ENCODE results near the gene THBS3. TPM values are rescaled to one million over a fixed set of nuclear protein-coding genes. Genes with fewer than 3 reads are reported as not detected.

Gene THBS3
- total and polyA plus RNA-seq, 11 donors, result 2.7 to 22.2 (median 5.5) TPM

- TF ChIP-seq, protein P1, sequence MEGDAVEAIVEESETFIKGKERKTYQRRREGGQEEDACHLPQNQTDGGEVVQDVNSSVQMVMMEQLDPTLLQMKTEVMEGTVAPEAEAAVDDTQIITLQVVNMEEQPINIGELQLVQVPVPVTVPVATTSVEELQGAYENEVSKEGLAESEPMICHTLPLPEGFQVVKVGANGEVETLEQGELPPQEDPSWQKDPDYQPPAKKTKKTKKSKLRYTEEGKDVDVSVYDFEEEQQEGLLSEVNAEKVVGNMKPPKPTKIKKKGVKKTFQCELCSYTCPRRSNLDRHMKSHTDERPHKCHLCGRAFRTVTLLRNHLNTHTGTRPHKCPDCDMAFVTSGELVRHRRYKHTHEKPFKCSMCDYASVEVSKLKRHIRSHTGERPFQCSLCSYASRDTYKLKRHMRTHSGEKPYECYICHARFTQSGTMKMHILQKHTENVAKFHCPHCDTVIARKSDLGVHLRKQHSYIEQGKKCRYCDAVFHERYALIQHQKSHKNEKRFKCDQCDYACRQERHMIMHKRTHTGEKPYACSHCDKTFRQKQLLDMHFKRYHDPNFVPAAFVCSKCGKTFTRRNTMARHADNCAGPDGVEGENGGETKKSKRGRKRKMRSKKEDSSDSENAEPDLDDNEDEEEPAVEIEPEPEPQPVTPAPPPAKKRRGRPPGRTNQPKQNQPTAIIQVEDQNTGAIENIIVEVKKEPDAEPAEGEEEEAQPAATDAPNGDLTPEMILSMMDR (IDR thresholded peaks at IDR 0.05), result no peak
- no peak for TF ChIP-seq POLR2A (IDR thresholded peaks at IDR 0.05)
- Histone ChIP-seq H3K4me3 (no peak overlapping the region), H3K9me3 (no peaks in the 10 kb centered on the region), H3K27me3 (no peaks in the 10 kb centered on the region), H3K27ac (no peak overlapping the region), H3K36me3 (peaks cover 0 to 35% (median 0%) of the 10 kb centered on the region in 9 donors), H3K4me1 (peaks cover 0 to 22% (median 18%) of the 10 kb centered on the region in 12 donors)
- WGBS, 4 donors, result 92 to 96% (median 94%) methylated on average over 3 of the region's 3 CpGs
- intact Hi-C loops (cut with DNase I), result no loop called here
- peak in 1 of 5 donors; percentile 10 for DNase-seq
- ATAC-seq, result no peak
These were observed 9.2 kb downstream of the THBS3 start for GRCh38 chr1:155198547-155198906.

DNA sequence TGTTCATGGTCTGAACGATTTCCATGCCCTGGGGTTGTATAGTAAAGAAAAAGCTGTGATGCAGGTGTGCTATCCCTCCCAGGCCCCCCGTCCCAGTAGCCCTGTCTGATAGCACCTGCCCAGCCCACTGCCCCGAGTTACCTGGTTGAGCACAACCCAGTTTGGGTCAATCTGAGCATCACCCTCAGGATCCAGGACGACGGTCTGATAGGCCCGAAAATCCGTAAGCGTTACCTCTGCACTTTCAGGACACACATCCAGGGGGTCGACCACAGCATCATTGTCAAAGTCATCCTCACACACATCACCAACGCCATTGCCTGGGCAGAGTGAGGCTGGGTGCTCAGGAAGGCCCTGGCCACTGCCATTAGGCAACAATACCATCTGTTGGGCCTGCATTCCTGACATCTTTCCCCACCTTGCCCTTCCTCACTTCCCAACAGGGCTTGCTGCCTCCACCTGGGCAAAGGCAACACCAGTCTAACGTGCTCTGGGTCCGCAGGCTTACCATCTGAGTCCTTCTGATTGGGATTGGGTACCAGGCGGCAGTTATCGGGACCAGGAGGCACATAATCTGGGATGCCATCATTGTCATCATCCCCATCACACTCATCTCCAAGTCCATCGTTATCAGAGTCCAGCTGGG is 9.7 kb downstream of the THBS3 start:
- Histone ChIP-seq H3K9me3 (no peaks in the 10 kb centered on the region), H3K27ac (no peak overlapping the region), H3K27me3 (no peaks in the 10 kb centered on the region), H3K4me3 (no peak overlapping the region), H3K4me1 (peaks cover 0 to 26% (median 22%) of the 10 kb centered on the region in 12 donors), H3K36me3 (peaks cover 0 to 30% (median 0%) of the 10 kb centered on the region in 9 donors)
- ATAC-seq (no peak), DNase-seq (peak in 1 of 5 donors; percentile 21)
- intact Hi-C loops (cut with DNase I), result no loop called here
- 92 to 95% (median 93%) methylated on average over 14 to 15 of the region's 15 CpGs for WGBS, 4 donors
- TF ChIP-seq POLR2A (IDR thresholded peaks at IDR 0.05), result no peak
- TF ChIP-seq, protein P1 (IDR thresholded peaks at IDR 0.05), result no peak

GRCh38 chr1:155196893-155197638 is 10.6 kb downstream of the THBS3 start:
- no peaks in the 10 kb centered on the region for H3K27me3 ChIP-seq
- intact Hi-C loops (cut with DNase I), result no loop called here
- ATAC-seq (no peak), DNase-seq (peak in 2 of 5 donors; percentile 18 to 32)
- no peak overlapping the region for H3K27ac ChIP-seq
- 91 to 95% (median 94%) methylated on average over 19 to 20 of the region's 20 CpGs for WGBS, 4 donors
- H3K36me3 ChIP-seq, result peaks cover 0 to 28% (median 0%) of the 10 kb centered on the region in 9 donors
- peaks cover 0 to 33% (median 24%) of the 10 kb centered on the region in 12 donors for H3K4me1 ChIP-seq
- H3K9me3 ChIP-seq, result no peaks in the 10 kb centered on the region
- TF ChIP-seq, protein P1 (IDR thresholded peaks at IDR 0.05), result no peak
- no peak for TF ChIP-seq POLR2A (IDR thresholded peaks at IDR 0.05)
- no peak overlapping the region for H3K4me3 ChIP-seq
